HG03066 (cell line): ENCODE data around the gene RAD54L.

Experiments used
- ATAC-seq: cut with Tn5 transposase; IDR thresholded peaks from one replicate; pipeline ENCODE4 v1.9.1; 2021; ENCODE audit warnings: low read depth; ENCODE audit not compliant: unreplicated experiment

Gene RAD54L

DNA sequence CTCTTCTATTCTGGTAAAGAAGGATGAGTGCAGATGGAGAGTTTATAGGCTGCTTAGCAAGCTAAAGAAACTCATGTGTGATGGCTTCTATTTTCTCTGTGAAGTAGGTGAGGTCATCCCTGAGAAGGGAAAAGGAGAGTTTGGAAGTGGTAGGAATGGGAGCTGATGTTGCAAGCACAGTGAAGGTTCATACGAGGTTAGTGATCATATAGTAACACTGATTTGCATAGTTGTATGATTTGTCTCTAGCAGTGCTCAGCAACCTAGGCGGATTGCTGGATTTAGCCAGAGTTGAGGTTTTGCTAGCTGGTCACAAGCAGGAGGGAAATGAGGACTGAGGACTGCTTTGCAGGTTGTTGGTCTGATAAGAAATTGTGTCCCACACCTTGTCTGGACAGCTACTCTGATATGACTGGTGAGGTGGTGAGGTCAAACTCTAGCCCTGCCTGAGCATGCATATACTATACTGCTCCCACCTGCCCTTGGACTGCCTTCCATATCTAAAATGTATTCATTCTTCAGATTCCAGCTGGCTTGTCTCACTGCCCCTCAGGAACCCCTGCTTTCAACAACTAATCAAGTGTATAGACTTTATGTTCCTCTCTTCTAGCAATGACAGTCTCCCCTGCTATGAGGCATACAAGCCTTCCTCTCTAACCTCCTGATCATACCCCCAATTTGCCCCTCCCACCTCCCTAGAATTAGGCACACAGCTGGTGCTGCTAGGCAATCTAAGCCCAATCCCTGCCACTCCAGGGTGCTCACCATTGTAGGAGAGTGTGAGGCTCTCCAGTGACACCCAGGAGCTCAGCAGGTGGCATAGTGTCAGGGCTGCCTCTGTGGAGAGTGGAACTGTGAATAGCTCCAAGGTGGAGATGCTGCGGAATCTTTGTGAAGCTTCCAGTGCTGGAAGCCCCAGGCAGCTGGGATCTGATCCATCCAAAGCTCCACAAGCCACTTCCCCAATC lies 37.3 kb downstream of the RAD54L start:
- no peak for ATAC-seq

DNA sequence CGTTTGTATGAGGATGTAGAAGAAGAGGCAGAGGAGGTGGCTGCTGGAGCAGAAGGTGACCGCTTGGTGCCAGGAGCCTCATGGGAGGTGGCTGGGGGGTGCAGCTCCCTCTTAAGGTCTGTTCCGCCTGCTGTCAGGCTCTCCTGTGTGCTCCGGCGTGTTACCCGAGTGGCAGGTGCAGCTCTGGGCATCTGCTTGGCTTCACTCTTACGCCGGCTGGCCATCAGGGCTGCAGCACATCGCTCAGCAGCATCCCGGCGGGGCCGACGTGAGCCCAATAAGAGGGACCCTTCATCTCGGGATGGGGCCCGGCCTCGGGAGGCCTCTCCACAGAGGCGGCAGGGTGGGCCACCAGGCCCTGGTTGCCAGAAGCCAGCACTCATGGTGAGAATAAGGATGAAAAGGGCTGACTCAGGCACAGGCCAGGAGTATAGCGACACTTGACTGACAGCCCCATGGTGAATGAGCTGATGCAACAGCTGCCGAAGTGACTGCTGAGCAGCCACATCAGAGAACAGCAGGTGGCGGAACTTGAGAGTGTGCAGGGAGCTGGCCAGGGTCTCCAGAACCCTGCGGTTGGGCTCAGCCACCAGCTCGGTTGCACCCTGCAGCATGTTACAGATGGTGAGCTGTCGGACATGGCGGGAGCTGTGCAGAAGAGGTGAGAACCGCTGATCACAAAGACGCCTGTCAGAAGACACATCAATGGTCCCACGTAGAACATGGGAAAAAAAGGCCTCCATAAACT lies 38.3 kb downstream of the RAD54L start:
- no peak for ATAC-seq

DNA sequence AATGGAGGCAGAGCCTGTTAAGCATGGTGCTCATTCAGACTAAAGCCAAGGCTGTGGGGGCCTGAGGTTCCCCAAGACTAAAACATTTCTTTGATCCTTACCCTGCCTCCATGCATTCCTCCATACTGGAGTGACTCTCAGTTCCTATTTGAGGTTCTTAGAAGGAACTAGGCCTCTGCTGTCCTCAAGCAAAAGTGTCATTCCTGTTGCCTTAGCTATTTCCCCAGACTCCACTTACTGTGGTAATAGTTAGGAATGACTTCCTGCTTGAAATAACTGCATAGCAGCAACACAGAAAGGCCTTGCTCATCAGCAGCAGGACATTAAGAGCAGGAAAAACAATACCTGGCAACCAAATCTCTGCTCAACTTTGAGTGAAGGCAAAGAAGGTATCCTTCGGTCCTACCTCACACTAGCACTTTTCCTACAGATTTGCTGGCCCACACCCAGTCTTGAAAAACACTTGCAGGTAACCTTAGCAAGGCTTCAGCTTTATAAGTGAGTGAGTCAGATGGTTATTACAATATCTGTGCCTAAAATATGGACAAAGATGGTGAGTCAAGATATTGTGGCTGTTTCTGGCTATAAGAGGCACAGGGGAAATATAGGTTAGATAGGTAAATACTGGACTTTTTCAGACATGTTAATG lies 41.0 kb downstream of the RAD54L start:
- no peak for ATAC-seq

DNA sequence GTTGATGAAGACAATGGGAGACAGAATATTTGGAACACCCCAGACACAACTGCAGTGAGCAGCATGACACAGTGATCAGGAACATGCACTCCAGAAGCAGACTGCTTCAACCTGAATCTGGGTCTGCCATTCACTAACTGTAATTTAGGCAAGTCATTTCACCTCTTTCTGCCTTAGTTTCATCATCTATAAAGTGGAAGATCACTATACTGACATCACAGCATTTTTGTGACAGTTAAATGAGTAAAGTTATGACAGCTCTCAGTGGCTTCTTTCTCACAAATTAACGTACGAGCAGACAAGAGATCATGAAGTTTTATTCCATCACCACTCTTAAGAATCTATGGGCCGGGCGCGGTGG lies 41.6 kb downstream of the RAD54L start:
- no peak for ATAC-seq

DNA sequence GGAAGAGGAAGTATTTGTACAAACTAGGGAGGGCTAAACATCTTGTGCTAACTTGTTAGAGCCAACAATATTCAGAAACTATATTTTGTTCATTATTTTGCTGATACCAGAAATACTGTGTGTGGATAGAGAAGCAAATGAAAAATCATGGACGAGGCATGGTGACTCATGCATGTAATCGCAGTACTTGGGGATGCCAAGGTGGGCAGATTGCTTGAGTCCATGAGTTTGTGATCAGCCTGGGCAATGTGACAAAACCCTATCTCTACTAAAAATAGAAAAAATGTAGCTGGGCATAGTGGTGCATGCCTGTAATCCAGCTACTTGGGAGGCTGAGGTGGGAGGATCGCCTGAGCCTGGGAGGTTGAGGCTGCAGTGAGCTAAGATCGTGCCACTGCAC lies 42.4 kb downstream of the RAD54L start:
- ATAC-seq = no peak

DNA sequence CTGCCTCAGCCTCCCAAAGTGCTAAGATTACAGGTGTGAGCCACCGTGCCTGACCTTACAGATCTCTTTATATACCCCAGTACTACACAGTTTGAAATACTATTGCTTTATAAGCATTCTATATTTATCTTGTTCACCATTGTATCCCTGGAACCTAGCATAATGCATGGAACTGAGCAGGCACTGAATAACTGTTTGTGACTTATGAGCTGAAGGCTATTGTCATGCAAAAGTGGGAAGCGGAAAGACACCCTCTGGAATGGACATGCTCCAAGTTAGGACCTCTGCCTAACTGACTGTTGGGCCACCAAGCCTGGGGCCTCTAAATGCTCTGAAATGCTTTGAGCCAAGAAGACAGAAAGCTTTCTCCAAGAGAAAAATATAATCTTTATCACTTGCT lies 47.7 kb downstream of the RAD54L start:
- ATAC-seq = no peak

DNA sequence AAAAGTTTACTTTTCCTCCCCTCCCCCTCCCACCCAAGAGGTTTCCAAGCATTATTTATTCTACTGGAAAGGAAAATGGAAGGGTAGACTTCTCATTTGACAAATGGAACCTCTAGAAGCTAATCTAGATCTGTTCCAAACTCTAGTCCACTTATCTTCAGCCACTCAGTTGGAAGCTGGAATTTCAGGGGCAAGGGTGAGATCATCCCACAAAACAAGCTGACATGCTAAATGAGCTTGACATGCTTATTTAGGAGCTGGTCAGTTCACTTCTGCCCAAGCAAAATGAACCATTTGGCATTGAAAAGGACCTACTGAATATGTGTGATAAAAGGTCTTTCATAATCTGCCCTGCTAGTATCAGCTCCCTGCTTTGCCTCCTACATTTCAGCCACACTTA lies 50.8 kb downstream of the RAD54L start:
- ATAC-seq = no peak

DNA sequence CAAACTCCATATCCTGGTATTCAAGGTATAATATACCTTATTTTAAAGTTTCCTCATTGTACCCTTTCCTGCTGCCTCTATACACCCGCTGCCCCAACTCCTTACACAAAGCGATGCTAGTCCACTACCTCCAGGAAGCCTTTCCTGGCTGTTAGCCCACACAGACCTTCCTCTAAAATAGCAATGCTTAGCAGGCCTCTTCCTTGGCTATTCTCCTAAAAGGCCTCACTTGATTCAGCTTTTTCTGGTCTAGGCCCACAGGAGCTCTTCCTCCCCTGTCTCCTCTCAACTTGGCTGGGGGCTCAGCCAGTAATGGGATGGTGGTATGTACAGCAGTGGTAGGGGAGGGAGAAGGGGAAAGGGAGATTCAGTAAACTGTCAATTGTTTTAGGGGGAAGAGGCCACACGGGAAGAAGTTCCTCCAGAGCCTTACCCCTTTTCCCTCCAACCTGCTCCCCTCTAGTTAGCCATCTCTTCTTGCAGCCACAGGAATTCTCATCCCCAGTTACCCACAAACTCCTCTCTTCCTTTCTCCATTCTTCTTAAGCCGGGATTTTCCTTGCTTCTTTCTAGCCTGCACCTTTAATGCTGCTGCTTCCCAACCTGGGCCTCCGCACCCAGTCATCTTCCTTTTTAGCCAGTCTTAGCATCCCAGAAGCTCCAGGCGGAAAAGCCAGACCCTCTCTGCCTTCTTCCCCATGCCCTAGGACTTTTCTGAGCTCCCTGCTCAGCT lies 53.3 kb downstream of the RAD54L start:
- ATAC-seq = no peak

DNA sequence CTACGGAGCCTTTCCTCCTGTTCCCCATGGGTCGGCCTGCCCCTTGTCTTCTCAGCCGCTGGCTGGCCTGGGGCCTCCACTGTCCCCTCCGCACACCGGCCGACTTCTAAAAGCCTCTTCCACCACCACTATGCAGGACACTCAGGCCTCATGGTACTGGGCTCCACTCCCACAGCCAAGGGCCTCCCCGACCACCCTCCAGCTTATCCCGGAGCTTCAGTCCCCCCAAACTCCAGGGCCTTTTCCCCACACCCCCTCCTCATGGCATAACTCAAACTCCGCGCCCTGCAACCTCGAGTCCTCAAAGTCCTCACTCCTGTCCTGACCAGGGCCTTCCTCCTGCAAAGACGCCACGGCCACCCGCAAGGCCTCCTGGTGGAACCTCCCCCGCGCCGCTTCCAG lies 53.8 kb downstream of the RAD54L start:
- no peak for ATAC-seq

DNA sequence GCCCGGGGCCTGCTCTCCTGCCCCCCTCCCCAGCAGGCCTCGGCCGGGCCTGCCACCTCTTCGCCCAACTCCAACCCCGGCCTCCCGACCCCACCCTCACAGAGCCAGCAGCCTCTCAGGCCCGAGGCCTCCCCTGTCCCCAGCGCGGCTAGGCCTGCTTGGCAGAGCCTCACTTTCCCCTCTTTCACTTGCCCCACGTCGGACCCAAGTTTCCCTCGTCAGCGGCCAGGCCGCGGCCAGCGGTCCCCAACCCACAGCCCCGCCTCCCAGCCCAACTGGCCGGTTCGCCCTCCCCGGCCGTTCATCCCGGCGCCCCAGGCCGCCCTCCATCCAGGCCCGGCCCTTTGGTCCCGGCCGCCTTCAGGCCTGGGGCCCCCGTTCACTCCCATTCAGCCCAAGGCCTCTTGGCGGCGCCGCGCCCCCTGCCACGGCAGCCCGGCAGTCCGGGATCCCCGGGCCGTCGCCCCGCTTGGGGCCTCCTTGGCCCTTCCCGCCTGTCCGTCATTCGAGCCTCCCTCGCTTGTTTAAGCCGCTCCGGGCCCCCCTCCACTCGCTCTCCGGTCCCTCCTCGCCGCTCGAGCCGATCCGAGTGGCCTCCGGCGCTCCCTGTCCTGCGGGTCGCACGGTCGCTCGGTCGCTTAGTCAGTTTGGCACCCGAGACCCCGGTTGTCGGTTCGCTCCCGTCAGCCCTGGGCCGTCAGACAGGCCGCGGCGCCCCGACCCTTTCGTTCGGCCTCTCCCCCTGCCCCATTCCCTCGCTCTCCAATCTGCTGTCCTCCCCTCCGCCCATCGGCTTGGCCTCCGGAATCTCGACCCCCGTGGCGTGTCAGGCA lies 54.5 kb downstream of the RAD54L start:
- ATAC-seq = peak; percentile 32

DNA sequence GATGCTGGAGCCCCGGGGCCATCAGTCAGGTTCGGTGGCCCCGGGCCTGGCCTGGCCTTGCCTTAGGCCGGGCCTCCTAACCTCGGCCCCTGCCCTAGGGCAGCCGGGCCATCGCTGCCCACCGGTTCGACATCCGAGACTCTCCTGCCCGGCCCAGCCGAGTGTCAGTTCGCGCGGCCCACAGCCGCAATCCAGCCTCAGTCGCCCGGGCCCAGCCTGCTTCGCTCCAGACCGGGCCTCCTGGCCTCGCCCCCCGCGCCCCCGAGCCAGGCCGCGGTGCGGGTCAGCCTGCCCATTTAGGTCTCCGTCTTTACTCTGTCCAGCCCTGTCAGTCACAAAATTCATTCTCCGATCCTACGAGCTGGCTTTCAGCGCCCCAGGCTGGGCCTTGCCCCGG lies 55.1 kb downstream of the RAD54L start:
- peak; percentile 4 for ATAC-seq

DNA sequence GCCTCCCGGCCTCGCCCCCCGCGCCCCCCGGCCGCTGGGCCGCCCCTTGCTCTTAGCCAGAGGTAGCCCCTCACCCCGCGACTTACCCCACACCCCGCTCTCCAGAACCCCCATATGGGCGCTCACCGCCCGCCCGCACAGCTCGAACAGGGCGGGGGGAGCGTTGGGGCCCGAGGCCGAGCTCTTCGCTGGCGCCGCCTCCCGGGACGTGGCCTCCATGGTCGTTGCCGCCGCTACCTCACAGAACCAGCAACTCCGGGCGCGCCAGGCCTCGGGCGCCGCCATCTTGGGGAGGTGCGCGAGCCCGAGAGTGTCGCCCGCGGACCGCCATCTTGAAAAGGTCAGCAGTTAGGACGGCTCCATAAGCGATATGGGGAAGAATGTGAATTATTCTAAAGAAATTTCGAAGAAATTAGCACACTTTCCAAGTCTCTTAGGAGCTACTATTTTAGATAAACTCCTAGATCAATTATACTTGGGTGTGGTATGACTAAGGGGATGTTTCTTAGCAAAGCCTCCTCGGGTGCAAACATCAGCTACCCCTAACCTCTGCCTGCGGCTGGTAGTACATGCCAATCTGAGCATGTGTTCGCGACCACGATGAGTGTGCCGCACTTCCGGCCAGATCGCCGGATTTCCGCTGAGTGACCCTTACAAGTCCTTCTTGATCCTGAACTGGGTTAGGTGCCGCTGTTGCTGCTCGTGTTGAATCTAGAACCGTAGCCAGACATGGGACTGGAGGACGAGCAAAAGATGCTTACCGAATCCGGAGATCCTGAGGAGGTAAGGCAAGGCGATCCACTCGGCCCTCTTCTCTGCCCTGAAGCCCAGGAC lies 55.7 kb downstream of the RAD54L start, which contains the start of the genes LRRC41 and UQCRH:
Gene LRRC41, minus strand, starts transcription at position 579 of the 834 bp plus-strand sequence. Its CDS starts 294 bp downstream, at position 285.
Gene UQCRH, plus strand, starts transcription at position 661 of the 834 bp plus-strand sequence. Its CDS starts 69 bp downstream, at position 730.
- peak; percentile 67 for ATAC-seq

DNA sequence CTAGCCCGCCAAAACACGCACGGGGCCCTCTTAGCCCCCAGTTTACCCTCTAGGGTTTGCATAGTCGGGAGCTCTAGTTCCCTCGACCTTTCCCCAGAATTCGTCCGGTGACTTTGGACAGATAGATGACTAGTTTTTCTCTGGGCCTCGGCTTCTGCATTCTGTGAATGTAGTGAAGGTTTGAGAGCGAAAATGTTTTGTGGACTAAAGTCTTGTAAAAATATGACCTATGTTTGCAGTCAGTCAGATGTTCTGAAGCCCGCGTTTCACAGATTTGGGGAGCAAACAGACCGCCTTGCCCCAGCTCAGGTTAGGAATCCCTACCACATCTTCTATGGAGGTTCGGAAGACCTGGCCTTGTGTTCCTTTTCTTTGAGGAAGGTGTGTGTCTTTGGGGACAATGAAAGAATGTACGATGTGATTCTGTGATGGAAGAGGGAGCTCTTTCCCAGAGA lies 56.3 kb downstream of the RAD54L start:
- no peak for ATAC-seq

DNA sequence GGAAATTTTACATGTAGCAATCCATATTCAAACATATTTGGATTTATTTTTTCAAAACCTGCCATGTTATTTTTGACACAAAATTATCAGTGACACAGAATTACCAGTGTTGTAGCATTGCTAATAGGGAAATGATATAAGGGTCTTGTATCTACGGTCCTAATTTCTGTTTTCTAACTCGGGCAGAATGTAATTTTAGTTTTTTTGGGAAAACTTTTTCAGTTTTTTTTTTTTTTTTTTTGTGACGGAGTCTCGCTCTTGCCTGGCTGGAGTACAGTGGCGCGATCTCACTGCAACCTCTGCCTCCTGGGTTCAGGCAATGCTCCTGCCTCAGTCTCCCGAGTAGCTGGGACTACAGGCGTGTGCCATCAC lies 58.6 kb downstream of the RAD54L start:
- ATAC-seq = no peak

DNA sequence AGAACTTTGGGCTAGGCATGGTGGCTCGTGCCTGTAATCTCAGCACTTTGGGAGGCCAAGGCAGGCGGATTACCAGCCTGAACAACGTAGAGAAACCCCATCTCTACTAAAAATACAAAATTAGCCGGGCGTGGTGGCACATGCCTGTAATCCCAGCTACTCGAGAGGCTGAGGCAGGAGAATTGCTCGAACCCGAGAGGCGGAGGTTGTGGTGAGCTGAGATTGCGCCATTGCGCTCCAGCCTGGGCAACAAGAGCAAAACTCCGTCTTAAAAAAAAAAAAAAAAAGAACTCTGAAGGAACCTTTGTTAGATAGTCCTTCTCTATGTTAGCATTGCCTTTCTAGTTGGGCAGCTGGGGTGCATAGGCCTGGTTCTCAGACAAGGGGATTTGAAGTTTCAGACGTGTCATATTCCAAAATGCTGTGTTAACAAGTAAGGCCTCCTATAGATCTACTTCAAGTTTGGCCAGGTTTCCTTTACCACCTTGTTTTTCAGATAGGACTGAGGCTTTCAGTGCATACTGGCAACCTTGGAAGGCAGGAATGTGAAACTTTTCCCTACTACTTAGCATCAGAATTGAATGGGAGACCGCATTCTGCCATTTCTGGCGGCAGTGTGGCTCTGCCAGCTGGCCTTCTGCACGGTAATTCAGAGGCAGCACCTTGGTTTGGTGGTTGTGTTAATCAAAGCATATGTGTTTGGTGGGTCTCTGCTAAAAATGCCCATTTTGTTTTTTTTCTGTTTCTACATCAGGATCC lies 62.0 kb downstream of the RAD54L start:
- no peak for ATAC-seq

DNA sequence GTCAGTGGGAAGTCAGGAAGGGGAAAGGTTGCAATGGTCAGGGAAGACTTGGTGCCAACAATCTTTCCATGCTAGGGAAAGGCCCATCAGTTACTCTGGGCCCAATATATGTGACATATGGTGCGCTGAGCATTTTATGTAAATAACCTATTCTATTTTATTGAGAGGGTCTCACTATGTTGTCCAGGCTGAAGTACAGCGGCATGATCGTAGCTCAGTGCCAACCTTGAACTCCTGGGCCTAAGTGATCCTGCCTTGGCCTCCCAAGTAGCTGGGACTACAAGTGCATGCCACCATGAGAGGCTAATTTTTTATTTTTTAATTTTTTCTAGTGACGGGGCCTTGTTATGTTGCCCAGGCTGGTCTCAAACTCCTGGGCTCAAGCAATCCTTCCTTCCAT lies 62.8 kb downstream of the RAD54L start:
- no peak for ATAC-seq

DNA sequence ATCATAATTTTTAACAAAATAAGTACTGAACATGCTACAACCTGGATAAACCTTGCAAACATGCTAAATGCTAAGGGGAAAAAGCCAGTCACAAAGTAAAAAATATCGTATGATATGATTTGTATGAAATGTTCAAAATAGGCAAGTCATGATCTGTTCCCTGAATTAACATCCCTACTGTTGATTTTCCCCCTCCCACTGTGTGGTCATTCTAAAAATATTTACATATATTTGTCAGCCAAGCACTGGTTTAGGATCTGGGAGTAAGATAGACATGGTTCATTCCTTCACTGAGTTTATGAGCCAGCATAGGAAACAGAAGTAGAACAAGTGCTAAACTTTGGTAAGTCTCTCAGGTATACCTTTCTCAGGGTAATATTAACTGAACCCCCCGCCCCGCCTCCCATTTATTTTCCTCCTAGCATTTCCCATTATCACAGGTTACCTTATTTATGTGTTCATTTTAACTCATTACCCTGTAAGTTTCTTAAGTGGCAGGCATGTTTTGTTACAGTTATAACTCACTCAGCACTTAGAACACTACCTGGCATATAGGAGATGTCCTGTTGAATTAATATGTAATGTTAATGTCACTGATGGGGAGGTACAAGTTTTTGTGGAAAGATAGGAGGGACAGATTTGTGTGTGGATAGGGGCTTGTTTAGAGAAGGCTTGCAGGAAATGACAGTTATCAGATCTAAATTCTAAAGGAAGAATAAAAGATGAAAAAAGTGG lies 68.3 kb downstream of the RAD54L start:
- no peak for ATAC-seq
